RWPE2 (cell line): ENCODE results near the gene SAMD8.
"Not testable (repeated sequence)": the region's sequence is repeated elsewhere in the genome, so short reads cannot be mapped to it uniquely, and the experiment has no call there.

Experiments used
- ATAC-seq: fragments of 200-7000 bp; cut with Tn5 transposase; 3 replicates; pipeline ENCODE4 v1.9.1; 2021; ENCODE audit warnings: low read depth
- DNase-seq: peaks from one replicate; pipeline ENCODE4 v3.0.0-alpha.2; 2020; ENCODE audit warnings: low spot score
- H3K27ac ChIP-seq: fragments of 450-650 bp; 2 replicates; pipeline ENCODE4 v1.5.1; 2017; ENCODE audit warnings: mild to moderate bottlenecking; ENCODE audit not compliant: poor library complexity, severe bottlenecking
- H3K27me3 ChIP-seq: fragments of 250-450 bp; sonication (Bioruptor Pico); 2 replicates; pipeline ENCODE4 v1.5.1; 2021; ENCODE audit warnings: mild to moderate bottlenecking, moderate library complexity; ENCODE audit not compliant: insufficient read depth, poor library complexity, severe bottlenecking
- H3K36me3 ChIP-seq: fragments of 250-450 bp; sonication (Bioruptor Pico); 2 replicates; pipeline ENCODE4 v1.5.1; 2020; ENCODE audit warnings: low read depth, mild to moderate bottlenecking, moderate library complexity
- H3K4me1 ChIP-seq: fragments of 250-450 bp; sonication (Bioruptor Pico); 2 replicates; pipeline ENCODE4 v1.5.1; 2021; ENCODE audit warnings: mild to moderate bottlenecking, moderate library complexity; ENCODE audit not compliant: insufficient read depth, poor library complexity, severe bottlenecking
- H3K4me3 ChIP-seq: fragments of 250-450 bp; sonication (Bioruptor Pico); 2 replicates; pipeline ENCODE4 v1.5.1; 2021; ENCODE audit warnings: mild to moderate bottlenecking, moderate library complexity; ENCODE audit not compliant: severe bottlenecking
- H3K9me3 ChIP-seq: fragments of 250-450 bp; sonication (Bioruptor Pico); 2 replicates; pipeline ENCODE4 v1.5.1; 2021; ENCODE audit warnings: mild to moderate bottlenecking, moderate library complexity; ENCODE audit not compliant: severe bottlenecking
- TF ChIP-seq, protein P1 (sequence below): fragments of 450-650 bp; IDR thresholded peaks from one replicate; pipeline ENCODE4 v1.5.1; 2017; ENCODE audit warnings: mild to moderate bottlenecking, moderate library complexity; ENCODE audit not compliant: poor library complexity, severe bottlenecking

Gene SAMD8

DNA sequence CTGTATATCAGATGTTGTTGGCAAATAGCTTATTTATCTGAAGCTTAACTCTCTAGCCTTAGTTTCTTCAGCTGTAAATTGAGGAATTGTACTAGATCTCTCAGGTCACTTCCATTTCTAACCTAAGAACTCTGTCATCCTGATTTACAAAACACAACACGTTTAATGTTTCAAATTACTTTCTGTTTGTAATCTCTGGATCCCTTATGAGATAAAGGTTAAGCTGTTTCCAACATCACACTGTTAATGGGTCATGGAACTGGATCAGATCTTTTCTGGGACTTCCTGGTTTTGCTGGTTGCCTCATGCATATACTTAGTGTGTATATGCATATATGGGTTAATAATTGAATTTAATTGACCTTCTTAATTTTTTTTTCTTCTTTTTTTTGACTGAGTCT, 9.9 kb downstream of the SAMD8 start:
- DNase-seq (no peak), ATAC-seq (no peak)
- no peaks in the 10 kb centered on the region for H3K9me3 ChIP-seq
- TF ChIP-seq, protein P1, sequence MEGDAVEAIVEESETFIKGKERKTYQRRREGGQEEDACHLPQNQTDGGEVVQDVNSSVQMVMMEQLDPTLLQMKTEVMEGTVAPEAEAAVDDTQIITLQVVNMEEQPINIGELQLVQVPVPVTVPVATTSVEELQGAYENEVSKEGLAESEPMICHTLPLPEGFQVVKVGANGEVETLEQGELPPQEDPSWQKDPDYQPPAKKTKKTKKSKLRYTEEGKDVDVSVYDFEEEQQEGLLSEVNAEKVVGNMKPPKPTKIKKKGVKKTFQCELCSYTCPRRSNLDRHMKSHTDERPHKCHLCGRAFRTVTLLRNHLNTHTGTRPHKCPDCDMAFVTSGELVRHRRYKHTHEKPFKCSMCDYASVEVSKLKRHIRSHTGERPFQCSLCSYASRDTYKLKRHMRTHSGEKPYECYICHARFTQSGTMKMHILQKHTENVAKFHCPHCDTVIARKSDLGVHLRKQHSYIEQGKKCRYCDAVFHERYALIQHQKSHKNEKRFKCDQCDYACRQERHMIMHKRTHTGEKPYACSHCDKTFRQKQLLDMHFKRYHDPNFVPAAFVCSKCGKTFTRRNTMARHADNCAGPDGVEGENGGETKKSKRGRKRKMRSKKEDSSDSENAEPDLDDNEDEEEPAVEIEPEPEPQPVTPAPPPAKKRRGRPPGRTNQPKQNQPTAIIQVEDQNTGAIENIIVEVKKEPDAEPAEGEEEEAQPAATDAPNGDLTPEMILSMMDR, result no peak
- H3K4me3 ChIP-seq, result no peak overlapping the region
- 0 out of 2 replicates have a peak, but pooled peaks cover 5% of the 10 kb centered on the region for H3K36me3 ChIP-seq
- H3K27me3 ChIP-seq, result no peaks in the 10 kb centered on the region
- no peak overlapping the region for H3K27ac ChIP-seq
- H3K4me1 ChIP-seq, result peaks cover 8% of the 10 kb centered on the region

DNA sequence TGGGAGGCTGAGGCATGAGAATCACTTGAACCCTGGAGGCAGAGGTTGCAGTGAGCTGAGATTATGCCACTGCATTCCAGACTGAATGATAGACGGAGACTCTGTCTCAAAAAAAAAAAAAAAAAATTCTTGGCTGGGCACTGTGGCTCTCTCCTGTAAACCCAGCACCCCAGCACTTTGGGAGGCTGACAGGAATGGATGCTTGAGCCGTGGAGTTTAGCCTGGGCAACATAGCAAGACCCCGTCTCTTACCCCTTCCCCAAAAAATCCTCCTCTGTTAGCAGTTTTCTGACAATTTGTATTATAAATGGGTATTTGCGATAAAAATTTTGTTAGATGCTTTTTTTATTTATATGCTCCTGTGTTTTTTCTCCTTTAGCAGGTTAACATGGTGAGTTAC, 11.0 kb downstream of the SAMD8 start:
- H3K9me3 ChIP-seq, result no peaks in the 10 kb centered on the region
- TF ChIP-seq, protein P1, result no peak
- no peak overlapping the region for H3K27ac ChIP-seq
- peaks cover 19% of the 10 kb centered on the region for H3K4me1 ChIP-seq
- no peak overlapping the region for H3K4me3 ChIP-seq
- DNase-seq, result no peak
- 0 out of 2 replicates have a peak, but pooled peaks cover 8% of the 10 kb centered on the region for H3K36me3 ChIP-seq
- ATAC-seq, result no peak
- no peaks in the 10 kb centered on the region for H3K27me3 ChIP-seq

DNA sequence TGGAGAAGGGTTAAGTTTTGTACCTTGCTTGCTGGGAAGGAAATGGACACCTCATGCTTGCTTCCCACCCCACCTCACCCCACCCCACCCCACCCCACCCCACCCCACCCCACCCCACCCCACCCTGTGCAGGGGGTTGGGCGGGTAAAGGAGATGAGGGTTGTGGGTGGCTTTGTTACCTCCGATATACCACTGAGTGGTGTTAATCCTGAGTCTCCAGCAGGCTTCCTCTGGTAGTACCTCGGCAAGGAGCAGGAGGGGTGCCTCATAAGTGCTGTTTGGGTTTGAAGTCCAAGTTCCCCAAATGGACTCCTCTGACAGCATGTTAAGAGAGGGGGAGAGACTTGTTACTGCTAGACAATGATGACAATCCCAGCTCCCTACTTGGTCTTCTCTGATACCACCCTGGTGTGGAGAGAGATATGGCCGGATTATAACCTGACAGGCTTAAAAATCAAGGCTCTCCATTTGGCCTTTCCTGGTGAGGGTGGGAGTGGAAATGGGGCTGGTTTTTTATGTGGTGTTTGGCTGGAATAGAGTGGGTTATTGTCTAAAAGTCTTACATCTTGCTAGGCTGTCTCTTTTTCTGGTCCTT, 11.7 kb downstream of the SAMD8 start:
- H3K4me1 ChIP-seq, result peaks cover 22% of the 10 kb centered on the region
- H3K9me3 ChIP-seq, result no peaks in the 10 kb centered on the region
- H3K36me3 ChIP-seq, result 0 out of 2 replicates have a peak, but pooled peaks cover 8% of the 10 kb centered on the region
- no peak for DNase-seq
- H3K4me3 ChIP-seq, result no peak overlapping the region
- H3K27me3 ChIP-seq, result no peaks in the 10 kb centered on the region
- TF ChIP-seq, protein P1, result no peak
- no peak for ATAC-seq
- H3K27ac ChIP-seq, result no peak overlapping the region

DNA sequence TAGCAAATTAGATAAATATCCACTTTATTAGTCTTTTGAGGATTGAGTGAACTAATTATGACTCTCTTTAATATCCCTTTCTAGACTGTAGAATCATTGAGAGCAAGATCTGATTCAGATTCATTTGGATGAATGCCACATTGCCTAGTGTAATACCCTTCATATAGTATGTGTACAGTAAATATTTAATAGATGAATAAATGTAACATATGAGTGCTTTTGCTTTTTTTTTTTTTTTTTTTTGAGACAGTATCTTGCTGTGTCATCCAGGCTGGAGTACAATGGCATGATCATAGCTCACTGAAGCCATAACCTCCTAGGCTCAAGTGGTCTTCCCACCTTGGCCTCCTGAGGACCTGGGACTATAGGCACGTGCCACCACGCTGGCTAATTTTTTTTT, 14.8 kb downstream of the SAMD8 start:
- peak; percentile 82 for ATAC-seq
- peaks cover 22% of the 10 kb centered on the region for H3K4me1 ChIP-seq
- H3K27me3 ChIP-seq, result no peaks in the 10 kb centered on the region

DNA sequence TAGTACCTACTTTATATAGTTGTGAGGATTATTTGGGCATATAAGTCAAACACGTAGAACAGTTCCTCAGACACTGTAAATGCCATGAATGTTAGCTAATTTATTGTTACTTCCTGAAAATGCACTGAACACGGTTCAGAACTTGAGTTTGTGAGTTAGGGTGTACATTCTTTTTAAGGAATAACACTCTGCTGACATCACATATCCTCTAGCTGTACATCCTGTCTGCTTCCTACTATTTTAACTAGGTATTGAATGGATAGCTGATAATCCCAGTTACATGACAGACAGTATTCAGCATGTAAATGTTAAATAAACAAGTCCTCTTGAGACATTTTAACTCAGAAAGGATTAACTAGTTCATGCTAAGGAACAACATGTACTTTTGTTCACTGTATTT, 16.0 kb downstream of the SAMD8 start:
- Histone ChIP-seq H3K9me3 (no peaks in the 10 kb centered on the region), H3K27ac (peak overlapping the region; percentile 77), H3K27me3 (no peaks in the 10 kb centered on the region), H3K4me3 (no peak overlapping the region), H3K36me3 (peaks cover 17% of the 10 kb centered on the region; the same call in 1 of the 2 replicates), H3K4me1 (peaks cover 18% of the 10 kb centered on the region)
- DNase-seq (no peak), ATAC-seq (peak; percentile 73)
- TF ChIP-seq, protein P1, result no peak

More for the DNA sequence above, 14.8 kb downstream of the SAMD8 start:
- Histone ChIP-seq H3K36me3 (peaks cover 17% of the 10 kb centered on the region; the same call in 1 of the 2 replicates), H3K4me3 (no peak overlapping the region), H3K9me3 (no peaks in the 10 kb centered on the region), H3K27ac (peak overlapping the region; percentile 77)
- TF ChIP-seq, protein P1, result no peak
- no peak for DNase-seq

DNA sequence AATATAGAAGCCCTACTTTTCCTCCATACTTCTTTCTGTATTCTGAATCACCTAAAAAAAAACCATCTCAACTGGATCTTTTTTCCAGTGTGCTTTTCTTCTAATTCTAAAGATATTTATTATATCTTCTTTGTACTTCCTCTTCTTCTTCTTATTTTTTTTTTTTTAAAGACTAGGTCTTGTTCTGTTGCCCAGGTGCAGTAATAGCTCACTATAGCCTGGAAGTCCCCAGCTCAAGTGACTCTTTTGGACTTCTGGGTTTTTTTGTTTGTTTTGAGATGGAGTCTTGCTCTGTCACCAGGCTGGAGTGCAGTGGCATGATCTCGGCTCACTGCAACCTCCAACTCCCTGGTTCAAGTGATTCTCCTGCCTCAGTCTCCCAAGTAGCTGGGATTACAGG, 17.5 kb downstream of the SAMD8 start:
- not testable (repeated sequence) for ATAC-seq, H3K27me3 ChIP-seq, H3K4me3 ChIP-seq, H3K9me3 ChIP-seq, H3K27ac ChIP-seq, DNase-seq
- Histone ChIP-seq H3K36me3 (peaks cover 17% of the 10 kb centered on the region; the same call in 1 of the 2 replicates), H3K4me1 (peaks cover 18% of the 10 kb centered on the region)
